HG02840 (cell line): ENCODE data around the gene MYO5B.
A peak's percentile ranks its signal among the peaks of the same experiment; 100 is the strongest.
"Not testable (repeated sequence)": the region's sequence is repeated elsewhere in the genome, so short reads cannot be mapped to it uniquely, and the experiment has no call there.

Experiments
- ATAC-seq: cut with Tn5 transposase; IDR thresholded peaks from one replicate; pipeline ENCODE4 v1.9.1; 2021; ENCODE audit warnings: mild to moderate bottlenecking, moderate library complexity, moderate number of reproducible peaks; ENCODE audit not compliant: unreplicated experiment, low FRiP score

MYO5B gene

GRCh38 chr18:49819071-49819662 lies 375.8 kb downstream of the MYO5B start:
- no peak for ATAC-seq

- ATAC-seq: no peak
Measured at GRCh38 chr18:49817947-49818346, 377.0 kb downstream of the MYO5B start.

- ATAC-seq: no peak
Measured at GRCh38 chr18:49815927-49816326, 379.0 kb downstream of the MYO5B start.

- peak; percentile 31 for ATAC-seq
Measured at GRCh38 chr18:49814147-49814499, 380.8 kb downstream of the MYO5B start.

- ATAC-seq: peak; percentile 73
Measured at GRCh38 chr18:49813319-49814146, 381.4 kb downstream of the MYO5B start, which contains the start of gene ACAA2. ACAA2 (minus strand) TSS chr18:49813533; CDS start chr18:49813484, 49 bp downstream.

GRCh38 chr18:49813069-49813318 lies 382.0 kb downstream of the MYO5B start:
- ATAC-seq: peak; percentile 20

- ATAC-seq: no peak
Measured at GRCh38 chr18:49812286-49813068, 382.5 kb downstream of the MYO5B start.

GRCh38 chr18:49811151-49811938 lies 383.6 kb downstream of the MYO5B start:
- no peak for ATAC-seq

- ATAC-seq: not testable (repeated sequence)
Measured at GRCh38 chr18:49808553-49809191, 386.3 kb downstream of the MYO5B start.

GRCh38 chr18:49804096-49804495 lies 390.9 kb downstream of the MYO5B start:
- no peak for ATAC-seq

GRCh38 chr18:49802623-49803022 lies 392.3 kb downstream of the MYO5B start:
- ATAC-seq: no peak

GRCh38 chr18:49800491-49800890 lies 394.5 kb downstream of the MYO5B start:
- ATAC-seq: not testable (repeated sequence)

- ATAC-seq: not testable (repeated sequence)
Measured at GRCh38 chr18:49799806-49800205, 395.1 kb downstream of the MYO5B start.

GRCh38 chr18:49798001-49798400 lies 396.9 kb downstream of the MYO5B start:
- no peak for ATAC-seq

- ATAC-seq: no peak
Measured at GRCh38 chr18:49795612-49796552, 399.1 kb downstream of the MYO5B start.

- ATAC-seq: no peak
Measured at GRCh38 chr18:49794743-49795142, 400.2 kb downstream of the MYO5B start.

- ATAC-seq: not testable (repeated sequence)
Measured at GRCh38 chr18:49789560-49790134, 405.3 kb downstream of the MYO5B start.

GRCh38 chr18:49788327-49788898 lies 406.5 kb downstream of the MYO5B start:
- no peak for ATAC-seq
